Ovary (tissue), 9 donors: ENCODE measurements around the gene CPA5. TPM values are rescaled to one million over a fixed set of nuclear protein-coding genes. Genes with fewer than 3 reads are reported as not detected.

Source experiments
- DNase-seq, 5 donors: peaks; one replicate each; pipeline ENCODE4 v3.0.0-alpha.2; 2019 to 2020
- H3K27ac ChIP-seq, 2 donors: fragments of 200-600 bp; one replicate each; pipeline versions ENCODE4 v1.5.1 to v1.8.0; 2019 to 2022
- H3K27me3 ChIP-seq: fragments of 200-600 bp; one replicate; pipeline ENCODE4 v1.8.0; 2022
- H3K36me3 ChIP-seq: fragments of 200-600 bp; sonication (generic); one replicate; pipeline ENCODE4 v1.5.1; 2019
- H3K4me1 ChIP-seq: one replicate; pipeline ENCODE4 v1.8.1; 2013; ENCODE audit warnings: mild to moderate bottlenecking, moderate library complexity; ENCODE audit not compliant: insufficient read depth
- H3K4me3 ChIP-seq: fragments of 200-600 bp; sonication (generic); one replicate; pipeline ENCODE4 v1.5.1; 2017
- H3K9me3 ChIP-seq, 2 donors: fragments of 200-600 bp in 1 of 2; sonication (generic) in 1 of 2; one replicate each; pipeline versions ENCODE4 v1.5.1 to v1.8.1; 2013 to 2019; ENCODE audit warnings: mild to moderate bottlenecking in 1 of 2, moderate library complexity in 1 of 2
- EP300 ChIP-seq: sonication (generic); formaldehyde crosslinking; IDR thresholded peaks from one replicate; pipeline ENCODE4 v1.6.1; 2017; ENCODE audit warnings: antibody characterized with exemption
- POLR2A ChIP-seq: fragments of 450-650 bp; IDR thresholded peaks from one replicate; pipeline ENCODE4 v1.6.1; 2017; ENCODE audit warnings: antibody characterized with exemption, mild to moderate bottlenecking, moderate library complexity
- WGBS, 3 donors: extraction: QIAGEN DNeasy Blood & Tissue Kit in 1 of 3; methylation state at CpG; one replicate each; pipeline versions ENCODE4 v1.1.5 to v1.1.7; 2013 to 2017; 5-methylcytosine and 5-hydroxymethylcytosine counted together
- intact Hi-C, 4 donors: fragments of 100-400 bp; cut with DNase I; formaldehyde crosslinking; loops; one replicate each; pipeline versions ENCODE4 v1.11.0 to v1.15.1; 2022 to 2023
- polyA plus RNA-seq, 2 donors: library from polyadenylated mRNA; stranded (reverse); fragments of 200-250 nt in 1 of 2; fragments of 350-450 nt in 1 of 2; fragmentation: Illumina TruSeq in 1 of 2; extraction: RNeasy Lipid Tissue Mini Kit (QIAGEN cat#74804) in 1 of 2; gene quantifications; one replicate each; pipeline ENCODE4 v1.2.3, GENCODE V29; 2013 to 2014
- total RNA-seq, 7 donors: library from RNA; depleted of rRNA in 2 of 7; stranded (reverse); fragments of >200 nt in 2 of 7; fragmentation: NEBNext Ultra II Directional in 3 of 7; extraction: Animal tissue kit (Norgen Biotek cat#: 25700) in 3 of 7; gene quantifications; one replicate each; pipeline versions ENCODE4 v1.1.0 to v1.2.4, GENCODE V29; 2016 to 2023
- TF ChIP-seq, protein P1 (sequence below), 3 donors: fragments of 450-650 bp in 2 of 3; fragments of 200-600 bp in 1 of 3; IDR thresholded peaks; one replicate each; pipeline versions ENCODE4 v1.5.1 to v1.8.0; 2016 to 2022; ENCODE audit warnings: antibody characterized with exemption in 3 of 3, mild to moderate bottlenecking in 1 of 3
- donor health status: DM: no; HTN: no; CAD: no; lungs with moderate emphysema.
- donor health status: DM: no; HTN: no; CAD: no.
- donor health status: Bipolar disorder and iron deficiency.
- donor health status: DM: yes; HTN: yes; CAD: no.
- donor health status: DM: no; HTN: no; CAD: no.
- donor health status: DM: yes; HTN: yes; CAD: no.

The CPA5 gene
- total and polyA plus RNA-seq, 9 donors: not detected

DNA sequence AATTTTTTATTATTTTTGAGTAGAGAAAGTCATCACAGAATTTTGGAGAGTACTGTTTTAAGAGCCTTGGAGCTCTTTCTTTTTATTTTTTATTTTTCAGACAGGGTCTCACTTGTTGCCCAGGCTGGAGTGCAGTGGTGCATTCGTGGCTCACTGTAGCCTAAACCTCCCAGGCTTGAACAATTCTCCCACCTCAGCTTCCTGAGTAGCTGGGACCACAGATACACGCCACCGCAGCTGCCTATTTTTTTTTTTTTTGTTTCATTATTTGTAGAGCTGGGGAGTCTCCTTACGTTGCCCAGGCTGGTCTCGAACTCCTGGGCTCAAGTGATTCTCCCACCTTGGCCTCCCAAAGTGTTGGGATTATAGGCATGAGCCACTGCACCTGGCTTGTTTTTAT is 41.1 kb upstream of the CPA5 start:
- H3K27me3 ChIP-seq: no peaks in the 10 kb centered on the region
- no peaks in the 10 kb centered on the region for H3K9me3 ChIP-seq
- TF ChIP-seq, protein P1, sequence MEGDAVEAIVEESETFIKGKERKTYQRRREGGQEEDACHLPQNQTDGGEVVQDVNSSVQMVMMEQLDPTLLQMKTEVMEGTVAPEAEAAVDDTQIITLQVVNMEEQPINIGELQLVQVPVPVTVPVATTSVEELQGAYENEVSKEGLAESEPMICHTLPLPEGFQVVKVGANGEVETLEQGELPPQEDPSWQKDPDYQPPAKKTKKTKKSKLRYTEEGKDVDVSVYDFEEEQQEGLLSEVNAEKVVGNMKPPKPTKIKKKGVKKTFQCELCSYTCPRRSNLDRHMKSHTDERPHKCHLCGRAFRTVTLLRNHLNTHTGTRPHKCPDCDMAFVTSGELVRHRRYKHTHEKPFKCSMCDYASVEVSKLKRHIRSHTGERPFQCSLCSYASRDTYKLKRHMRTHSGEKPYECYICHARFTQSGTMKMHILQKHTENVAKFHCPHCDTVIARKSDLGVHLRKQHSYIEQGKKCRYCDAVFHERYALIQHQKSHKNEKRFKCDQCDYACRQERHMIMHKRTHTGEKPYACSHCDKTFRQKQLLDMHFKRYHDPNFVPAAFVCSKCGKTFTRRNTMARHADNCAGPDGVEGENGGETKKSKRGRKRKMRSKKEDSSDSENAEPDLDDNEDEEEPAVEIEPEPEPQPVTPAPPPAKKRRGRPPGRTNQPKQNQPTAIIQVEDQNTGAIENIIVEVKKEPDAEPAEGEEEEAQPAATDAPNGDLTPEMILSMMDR (IDR thresholded peaks at IDR 0.05): no peak
- TF ChIP-seq POLR2A (no peak), EP300 (no peak)
- intact Hi-C loops: no loop called here
- WGBS, 3 donors: 80 to 85% (median 83%) methylated on average over 5 of the region's 5 CpGs
- H3K36me3 ChIP-seq: no peaks in the 10 kb centered on the region
- no peak for DNase-seq
- no peak overlapping the region for H3K27ac ChIP-seq
- H3K4me3 ChIP-seq: no peak overlapping the region
- no peaks in the 10 kb centered on the region for H3K4me1 ChIP-seq

- Histone ChIP-seq H3K4me1 (no peaks in the 10 kb centered on the region), H3K9me3 (no peaks in the 10 kb centered on the region), H3K27ac (no peak overlapping the region), H3K36me3 (no peaks in the 10 kb centered on the region), H3K4me3 (no peak overlapping the region), H3K27me3 (no peaks in the 10 kb centered on the region)
- no peak for TF ChIP-seq POLR2A
- TF ChIP-seq EP300: no peak
- TF ChIP-seq, protein P1 (IDR thresholded peaks at IDR 0.05): no peak
- intact Hi-C loops: no loop called here
- DNase-seq: no peak
- WGBS, 3 donors: 89 to 96% (median 94%) methylated on average over 5 of the region's 5 CpGs
Measured at GRCh38 chr7:130303982-130304381, 40.6 kb upstream of the CPA5 start.

DNA sequence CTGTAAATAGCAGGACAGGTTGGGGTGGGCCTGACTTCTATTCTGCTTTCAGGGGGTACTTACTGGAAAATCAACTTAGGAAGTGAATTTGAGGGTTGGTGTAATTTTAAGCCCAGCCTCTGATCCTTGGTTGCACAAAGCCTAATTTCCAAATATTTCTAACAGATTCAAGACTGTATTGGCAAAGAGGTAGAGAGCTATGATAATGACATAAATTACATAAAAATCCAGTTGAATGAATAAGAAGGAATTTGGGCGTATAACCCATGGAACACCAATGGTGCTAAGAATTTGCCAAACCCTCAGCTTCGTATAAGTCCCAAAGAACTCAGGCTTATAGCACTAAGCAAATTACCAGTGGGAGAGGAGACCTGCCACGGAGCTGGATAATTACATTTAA is 39.7 kb upstream of the CPA5 start:
- intact Hi-C loops: no loop called here
- TF ChIP-seq EP300 (no peak), POLR2A (no peak)
- TF ChIP-seq, protein P1 (IDR thresholded peaks at IDR 0.05): no peak
- Histone ChIP-seq H3K4me1 (no peaks in the 10 kb centered on the region), H3K9me3 (no peaks in the 10 kb centered on the region), H3K4me3 (no peak overlapping the region), H3K27ac (no peak overlapping the region), H3K27me3 (no peaks in the 10 kb centered on the region), H3K36me3 (no peaks in the 10 kb centered on the region)
- no peak for DNase-seq
- WGBS, 3 donors: 90 to 93% (median 93%) methylated on average over 3 of the region's 3 CpGs

GRCh38 chr7:130305433-130306042 is 39.1 kb upstream of the CPA5 start:
- DNase-seq: no peak

More at GRCh38 chr7:130305433-130306042, 39.1 kb upstream of the CPA5 start:
- no peaks in the 10 kb centered on the region for H3K4me1 ChIP-seq
- intact Hi-C loops: no loop called here
- no peaks in the 10 kb centered on the region for H3K36me3 ChIP-seq
- TF ChIP-seq EP300 (no peak), POLR2A (no peak)
- TF ChIP-seq, protein P1 (IDR thresholded peaks at IDR 0.05): no peak
- 63 to 69% (median 64%) methylated on average over 21 of the region's 21 CpGs for WGBS, 3 donors
- H3K4me3 ChIP-seq: no peak overlapping the region
- H3K27me3 ChIP-seq: no peaks in the 10 kb centered on the region
- no peaks in the 10 kb centered on the region for H3K9me3 ChIP-seq
- H3K27ac ChIP-seq: no peak overlapping the region
